Upper lobe of left lung (tissue), 4 donors: ENCODE measurements around the gene ARNT2.

ENCODE experiments used
- EP300 ChIP-seq, 4 donors: sonication (generic); formaldehyde crosslinking; IDR thresholded peaks; one replicate each; pipeline ENCODE4 v1.5.1; 2017; ENCODE audit warnings: antibody characterized with exemption in 4 of 4, control low read depth in 2 of 4
- POLR2A ChIP-seq, 4 donors: fragments of 450-650 bp; IDR thresholded peaks; one replicate each; pipeline ENCODE4 v1.5.1; 2016 to 2017; ENCODE audit warnings: antibody characterized with exemption in 4 of 4, mild to moderate bottlenecking in 2 of 4
- POLR2AphosphoS5 ChIP-seq, 2 donors: sonication (generic); formaldehyde crosslinking; IDR thresholded peaks; one replicate each; pipeline ENCODE4 v1.5.1; 2017; ENCODE audit warnings: antibody characterized with exemption in 2 of 2
- TF ChIP-seq, protein P1 (sequence below), 6 experiments: fragments of 450-650 bp in 4 of 6; fragments of 200-600 bp in 2 of 6; sonication (generic) in 2 of 6; IDR thresholded peaks; one replicate each; pipeline ENCODE4 v1.5.1; 2016 to 2019; ENCODE audit warnings: antibody characterized with exemption in 6 of 6

DNA sequence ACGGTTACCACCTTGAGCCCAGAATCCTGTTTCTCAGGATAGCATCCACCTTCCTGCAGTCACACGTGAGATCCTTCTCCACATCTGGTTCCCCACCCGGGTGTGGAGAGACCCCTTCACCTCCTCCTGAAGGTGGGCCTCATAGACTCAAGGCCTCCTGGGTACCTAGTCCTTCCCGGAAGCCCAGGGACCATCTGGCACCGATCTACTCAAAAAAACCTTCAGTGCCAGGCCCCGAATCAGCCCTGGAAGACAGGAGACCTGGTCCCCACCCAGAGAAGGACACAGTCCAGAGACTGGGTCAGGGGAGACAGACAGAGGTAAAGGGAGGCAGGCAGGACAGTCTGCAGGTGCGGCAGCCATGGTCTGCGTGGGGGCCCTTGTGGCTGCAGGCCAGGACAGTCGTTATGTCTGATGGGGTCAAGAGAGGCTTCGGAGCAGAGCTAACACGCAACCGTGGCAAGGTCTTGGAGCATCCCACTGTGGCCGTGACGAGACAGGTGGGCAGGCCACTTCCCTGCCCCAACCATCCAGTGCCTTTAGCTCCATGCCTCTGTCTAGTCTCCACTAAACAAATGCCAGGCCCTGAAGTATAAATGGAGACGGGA is 178.7 kb downstream of the ARNT2 start:
- TF ChIP-seq EP300 (IDR thresholded peaks at IDR 0.05) (no peak), POLR2AphosphoS5 (IDR thresholded peaks at IDR 0.05) (no peak), POLR2A (IDR thresholded peaks at IDR 0.05) (no peak)
- TF ChIP-seq, protein P1, sequence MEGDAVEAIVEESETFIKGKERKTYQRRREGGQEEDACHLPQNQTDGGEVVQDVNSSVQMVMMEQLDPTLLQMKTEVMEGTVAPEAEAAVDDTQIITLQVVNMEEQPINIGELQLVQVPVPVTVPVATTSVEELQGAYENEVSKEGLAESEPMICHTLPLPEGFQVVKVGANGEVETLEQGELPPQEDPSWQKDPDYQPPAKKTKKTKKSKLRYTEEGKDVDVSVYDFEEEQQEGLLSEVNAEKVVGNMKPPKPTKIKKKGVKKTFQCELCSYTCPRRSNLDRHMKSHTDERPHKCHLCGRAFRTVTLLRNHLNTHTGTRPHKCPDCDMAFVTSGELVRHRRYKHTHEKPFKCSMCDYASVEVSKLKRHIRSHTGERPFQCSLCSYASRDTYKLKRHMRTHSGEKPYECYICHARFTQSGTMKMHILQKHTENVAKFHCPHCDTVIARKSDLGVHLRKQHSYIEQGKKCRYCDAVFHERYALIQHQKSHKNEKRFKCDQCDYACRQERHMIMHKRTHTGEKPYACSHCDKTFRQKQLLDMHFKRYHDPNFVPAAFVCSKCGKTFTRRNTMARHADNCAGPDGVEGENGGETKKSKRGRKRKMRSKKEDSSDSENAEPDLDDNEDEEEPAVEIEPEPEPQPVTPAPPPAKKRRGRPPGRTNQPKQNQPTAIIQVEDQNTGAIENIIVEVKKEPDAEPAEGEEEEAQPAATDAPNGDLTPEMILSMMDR (IDR thresholded peaks at IDR 0.05), result no peak
